NCI-H1092 treated with DMSO at 0.1 percent for 48 hours (cell line): Measurements from ENCODE around the gene ANKS6.

Experiments
- DNase-seq: peaks from one replicate; lab custom pipeline; 2025; lab: John Stamatoyannopoulos, UW

The ANKS6 gene

GRCh38 chr9:98772364-98773155, 23.8 kb downstream of the ANKS6 start:
- no peak for DNase-seq

GRCh38 chr9:98771209-98771874, 25.0 kb downstream of the ANKS6 start:
- DNase-seq, result no peak

- DNase-seq, result no peak
These were observed 25.6 kb downstream of the ANKS6 start for GRCh38 chr9:98770717-98771116.

GRCh38 chr9:98768344-98768743, 28.0 kb downstream of the ANKS6 start:
- no peak for DNase-seq

- no peak for DNase-seq
These were observed 28.4 kb downstream of the ANKS6 start for GRCh38 chr9:98767915-98768314.

- DNase-seq, result no peak
These were observed 29.2 kb downstream of the ANKS6 start for GRCh38 chr9:98767196-98767595.

- DNase-seq, result no peak
These were observed 29.8 kb downstream of the ANKS6 start for GRCh38 chr9:98766586-98766985.

GRCh38 chr9:98765256-98765655, 31.1 kb downstream of the ANKS6 start:
- no peak for DNase-seq

- no peak for DNase-seq
These were observed 32.2 kb downstream of the ANKS6 start for GRCh38 chr9:98763986-98764745.

GRCh38 chr9:98760231-98760630, 36.1 kb downstream of the ANKS6 start:
- DNase-seq, result no peak

GRCh38 chr9:98755006-98755618, 41.2 kb downstream of the ANKS6 start:
- DNase-seq, result no peak

GRCh38 chr9:98751210-98751609, 45.1 kb downstream of the ANKS6 start:
- DNase-seq, result no peak

GRCh38 chr9:98750364-98751060, 45.8 kb downstream of the ANKS6 start:
- DNase-seq, result no peak

- no peak for DNase-seq
These were observed 48.9 kb downstream of the ANKS6 start for GRCh38 chr9:98747476-98747875.

- no peak for DNase-seq
These were observed 50.9 kb downstream of the ANKS6 start for GRCh38 chr9:98745470-98745869.

GRCh38 chr9:98743818-98744611, 52.3 kb downstream of the ANKS6 start:
- no peak for DNase-seq

- DNase-seq, result no peak
These were observed 53.0 kb downstream of the ANKS6 start for GRCh38 chr9:98743329-98743728.

GRCh38 chr9:98742325-98743280, 53.8 kb downstream of the ANKS6 start:
- no peak for DNase-seq

GRCh38 chr9:98740226-98740881, 56.0 kb downstream of the ANKS6 start:
- DNase-seq, result no peak
